Measurements from ENCODE around the gene CTNND2.
A peak's percentile ranks its signal among the peaks of the same experiment; 100 is the strongest.

Gene CTNND2

GRCh38 chr5:11519236-11519635 is 385.0 kb downstream of the CTNND2 start:
- no peak overlapping the region for H3K27ac ChIP-seq
- no peaks in the 10 kb centered on the region for H3K27me3 ChIP-seq
- no peak overlapping the region for H3K9ac ChIP-seq
- no peak overlapping the region for H3K4me2 ChIP-seq
- TF ChIP-seq Cebpa-rat (IDR thresholded peaks at IDR 0.05): no peak
- H3K9me3 ChIP-seq (replicated peaks in 1 of 11): no peaks in the 10 kb centered on the region
- no peak overlapping the region for H3K4me3 ChIP-seq
- no peaks in the 10 kb centered on the region for H4K20me1 ChIP-seq
- no peaks in the 10 kb centered on the region for H3K36me3 ChIP-seq
- H3K4me1 ChIP-seq: peaks cover 0 to 1% (median 0%) of the 10 kb centered on the region in 10 experiments; a peak in 3 of 20 replicates

GRCh38 chr5:11518676-11519075 is 385.6 kb downstream of the CTNND2 start:
- no peak for TF ChIP-seq Cebpa-rat (IDR thresholded peaks at IDR 0.05)
- H4K20me1 ChIP-seq: no peaks in the 10 kb centered on the region

GRCh38 chr5:11514705-11515432 is 389.4 kb downstream of the CTNND2 start:
- no peak overlapping the region for H3K27ac ChIP-seq
- H3K36me3 ChIP-seq: no peaks in the 10 kb centered on the region
- no peaks in the 10 kb centered on the region for H4K20me1 ChIP-seq
- no peaks in the 10 kb centered on the region for H3K4me1 ChIP-seq
- H3K9ac ChIP-seq: no peak overlapping the region
- H3K9me3 ChIP-seq (replicated peaks in 1 of 11): no peaks in the 10 kb centered on the region
- no peak overlapping the region for H3K4me3 ChIP-seq
- H3K4me2 ChIP-seq: no peak overlapping the region
- no peak for TF ChIP-seq Cebpa-rat (IDR thresholded peaks at IDR 0.05)
- no peaks in the 10 kb centered on the region for H3K27me3 ChIP-seq

More at GRCh38 chr5:11518676-11519075, 385.6 kb downstream of the CTNND2 start:
- H3K27me3 ChIP-seq: no peaks in the 10 kb centered on the region
- H3K9ac ChIP-seq: no peak overlapping the region
- no peaks in the 10 kb centered on the region for H3K9me3 ChIP-seq (replicated peaks in 1 of 11)
- no peaks in the 10 kb centered on the region for H3K36me3 ChIP-seq
- H3K27ac ChIP-seq: no peak overlapping the region
- H3K4me2 ChIP-seq: no peak overlapping the region
- no peak overlapping the region for H3K4me3 ChIP-seq
- no peaks in the 10 kb centered on the region for H3K4me1 ChIP-seq

- Histone ChIP-seq H3K4me3 (no peak overlapping the region), H3K27me3 (no peaks in the 10 kb centered on the region), H3K27ac (no peak overlapping the region), H3K4me1 (no peaks in the 10 kb centered on the region), H4K20me1 (no peaks in the 10 kb centered on the region), H3K9me3 (replicated peaks in 1 of 11) (no peaks in the 10 kb centered on the region), H3K4me2 (no peak overlapping the region), H3K9ac (no peak overlapping the region), H3K36me3 (no peaks in the 10 kb centered on the region)
- no peak for TF ChIP-seq Cebpa-rat (IDR thresholded peaks at IDR 0.05)
Measured at GRCh38 chr5:11511878-11512277, 392.4 kb downstream of the CTNND2 start.

- H3K9me3 ChIP-seq (replicated peaks in 1 of 11): no peaks in the 10 kb centered on the region
- no peak overlapping the region for H3K4me3 ChIP-seq
- H3K36me3 ChIP-seq: no peaks in the 10 kb centered on the region
- H3K4me2 ChIP-seq: no peak overlapping the region
- no peaks in the 10 kb centered on the region for H4K20me1 ChIP-seq
- TF ChIP-seq Cebpa-rat (IDR thresholded peaks at IDR 0.05): no peak
- H3K27ac ChIP-seq: no peak overlapping the region
- H3K27me3 ChIP-seq: no peaks in the 10 kb centered on the region
- H3K4me1 ChIP-seq: no peaks in the 10 kb centered on the region
- H3K9ac ChIP-seq: no peak overlapping the region
Measured at GRCh38 chr5:11510889-11511288, 393.4 kb downstream of the CTNND2 start.

- Histone ChIP-seq H3K4me1 (no peaks in the 10 kb centered on the region), H3K9me3 (replicated peaks in 1 of 11) (no peaks in the 10 kb centered on the region), H3K4me2 (no peak overlapping the region), H3K9ac (no peak overlapping the region), H3K36me3 (no peaks in the 10 kb centered on the region), H4K20me1 (no peaks in the 10 kb centered on the region), H3K27me3 (no peaks in the 10 kb centered on the region), H3K27ac (no peak overlapping the region), H3K4me3 (no peak overlapping the region)
- TF ChIP-seq Cebpa-rat (IDR thresholded peaks at IDR 0.05): peak in 1 of 11 experiments; percentile 56; a peak in 2 of 22 replicates
Measured at GRCh38 chr5:11509793-11510192, 394.5 kb downstream of the CTNND2 start.

GRCh38 chr5:11507156-11507910 is 396.9 kb downstream of the CTNND2 start:
- H3K9ac ChIP-seq: no peak overlapping the region
- H3K9me3 ChIP-seq (replicated peaks in 1 of 11): no peaks in the 10 kb centered on the region
- H3K27ac ChIP-seq: no peak overlapping the region
- no peak overlapping the region for H3K4me3 ChIP-seq
- H3K4me1 ChIP-seq: no peaks in the 10 kb centered on the region
- H3K4me2 ChIP-seq: no peak overlapping the region
- H3K36me3 ChIP-seq: no peaks in the 10 kb centered on the region
- H4K20me1 ChIP-seq: no peaks in the 10 kb centered on the region
- no peaks in the 10 kb centered on the region for H3K27me3 ChIP-seq
- TF ChIP-seq Cebpa-rat (IDR thresholded peaks at IDR 0.05): no peak

GRCh38 chr5:11504886-11505193 is 399.4 kb downstream of the CTNND2 start:
- Histone ChIP-seq H3K36me3 (no peaks in the 10 kb centered on the region), H3K9ac (no peak overlapping the region), H3K27ac (no peak overlapping the region), H3K4me3 (no peak overlapping the region), H3K4me2 (no peak overlapping the region), H3K9me3 (replicated peaks in 1 of 11) (no peaks in the 10 kb centered on the region), H4K20me1 (no peaks in the 10 kb centered on the region), H3K4me1 (no peaks in the 10 kb centered on the region), H3K27me3 (no peaks in the 10 kb centered on the region)
- no peak for TF ChIP-seq Cebpa-rat (IDR thresholded peaks at IDR 0.05)

- H3K27me3 ChIP-seq: no peaks in the 10 kb centered on the region
- no peak for TF ChIP-seq Cebpa-rat (IDR thresholded peaks at IDR 0.05)
- H3K9me3 ChIP-seq (replicated peaks in 1 of 11): no peaks in the 10 kb centered on the region
- no peak overlapping the region for H3K27ac ChIP-seq
- no peak overlapping the region for H3K4me2 ChIP-seq
- no peak overlapping the region for H3K9ac ChIP-seq
- H4K20me1 ChIP-seq: no peaks in the 10 kb centered on the region
- H3K4me3 ChIP-seq: no peak overlapping the region
- H3K36me3 ChIP-seq: no peaks in the 10 kb centered on the region
- no peaks in the 10 kb centered on the region for H3K4me1 ChIP-seq
Measured at GRCh38 chr5:11504065-11504885, 400.0 kb downstream of the CTNND2 start.
